ENCODE results near the gene HDHD5. TPM values are rescaled to one million over a fixed set of nuclear protein-coding genes. Genes with fewer than 3 reads are reported as not detected.

The HDHD5 gene
- total and polyA plus RNA-seq, 4 donors: 16.7 to 49.2 (median 27.8) TPM

- DNase-seq: no peak
- Histone ChIP-seq H3K27ac (ENCODE audit: low read depth in 1 of 2, low read length in 1 of 2) (no peak overlapping the region), H3K4me3 (no peak overlapping the region), H3K27me3 (ENCODE audit: control insufficient read depth in 3 of 3, insufficient read depth in 3 of 3, low read length in 2 of 3) (no peaks in the 10 kb centered on the region), H3K36me3 (ENCODE audit: control insufficient read depth in 4 of 4, insufficient read depth in 4 of 4, low read length in 4 of 4) (peaks cover 6 to 76% (median 14%) of the 10 kb centered on the region in 4 donors), H3K9me3 (ENCODE audit: control insufficient read depth in 4 of 4, insufficient read depth in 3 of 4, low read length in 3 of 4) (no peaks in the 10 kb centered on the region), H3K4me1 (ENCODE audit: control insufficient read depth in 5 of 5, insufficient read depth in 5 of 5, low read length in 5 of 5) (peaks cover 0 to 9% (median 0%) of the 10 kb centered on the region in 5 donors), H3K9ac (ENCODE audit: insufficient read depth in 1 of 2, low read length in 2 of 2) (no peak overlapping the region)
- no peak for TF ChIP-seq CTCF (IDR thresholded peaks at IDR 0.05; ENCODE audit: control extremely low read depth, extremely low read depth)
- ATAC-seq (ENCODE audit: insufficient read depth, low FRiP score): no peak
- 67 to 83% methylated on average over 7 of the region's 7 CpGs for WGBS, 2 donors
These were observed 56.8 kb downstream of the HDHD5 start for GRCh38 chr22:17102297-17102667.

GRCh38 chr22:17101475-17102296 is 57.4 kb downstream of the HDHD5 start:
- H3K27ac ChIP-seq (ENCODE audit: low read depth in 1 of 2, low read length in 1 of 2): no peak overlapping the region
- no peak for ATAC-seq (ENCODE audit: insufficient read depth, low FRiP score)
- no peak for TF ChIP-seq CTCF (IDR thresholded peaks at IDR 0.05; ENCODE audit: control extremely low read depth, extremely low read depth)

GRCh38 chr22:17100621-17101020 is 58.5 kb downstream of the HDHD5 start:
- H3K4me3 ChIP-seq: no peak overlapping the region
- H3K36me3 ChIP-seq (ENCODE audit: control insufficient read depth in 4 of 4, insufficient read depth in 4 of 4, low read length in 4 of 4): peaks cover 4 to 63% (median 13%) of the 10 kb centered on the region in 4 donors
- no peaks in the 10 kb centered on the region for H3K9me3 ChIP-seq (ENCODE audit: control insufficient read depth in 4 of 4, insufficient read depth in 3 of 4, low read length in 3 of 4)
- H3K4me1 ChIP-seq (ENCODE audit: control insufficient read depth in 5 of 5, insufficient read depth in 5 of 5, low read length in 5 of 5): peaks cover 0 to 9% (median 0%) of the 10 kb centered on the region in 5 donors
- no peak overlapping the region for H3K9ac ChIP-seq (ENCODE audit: insufficient read depth in 1 of 2, low read length in 2 of 2)
- TF ChIP-seq CTCF (IDR thresholded peaks at IDR 0.05; ENCODE audit: control extremely low read depth, extremely low read depth): no peak
- no peak overlapping the region for H3K27ac ChIP-seq (ENCODE audit: low read depth in 1 of 2, low read length in 1 of 2)
- 46 to 64% methylated on average over 6 of the region's 6 CpGs for WGBS, 2 donors
- no peak for DNase-seq
- no peaks in the 10 kb centered on the region for H3K27me3 ChIP-seq (ENCODE audit: control insufficient read depth in 3 of 3, insufficient read depth in 3 of 3, low read length in 2 of 3)
- no peak for ATAC-seq (ENCODE audit: insufficient read depth, low FRiP score)

More at GRCh38 chr22:17101475-17102296, 57.4 kb downstream of the HDHD5 start:
- Histone ChIP-seq H3K9ac (ENCODE audit: insufficient read depth in 1 of 2, low read length in 2 of 2) (no peak overlapping the region), H3K36me3 (ENCODE audit: control insufficient read depth in 4 of 4, insufficient read depth in 4 of 4, low read length in 4 of 4) (peaks cover 6 to 70% (median 14%) of the 10 kb centered on the region in 4 donors), H3K27me3 (ENCODE audit: control insufficient read depth in 3 of 3, insufficient read depth in 3 of 3, low read length in 2 of 3) (no peaks in the 10 kb centered on the region), H3K4me1 (ENCODE audit: control insufficient read depth in 5 of 5, insufficient read depth in 5 of 5, low read length in 5 of 5) (peaks cover 0 to 9% (median 0%) of the 10 kb centered on the region in 5 donors), H3K9me3 (ENCODE audit: control insufficient read depth in 4 of 4, insufficient read depth in 3 of 4, low read length in 3 of 4) (no peaks in the 10 kb centered on the region), H3K4me3 (no peak overlapping the region)
- no peak for DNase-seq
- WGBS, 2 donors: 76 to 86% methylated on average over 14 of the region's 14 CpGs
